Measurements from ENCODE around the gene EXT2.

Gene EXT2

GRCh38 chr11:44208976-44209603 lies 113.6 kb downstream of the EXT2 start:
- no peak for DNase-seq

- DNase-seq, result no peak
Observed at GRCh38 chr11:44212128-44212527, 116.7 kb downstream of the EXT2 start.

- no peak for DNase-seq
Observed at GRCh38 chr11:44213148-44213547, 117.7 kb downstream of the EXT2 start.

- no peak for DNase-seq
Observed at GRCh38 chr11:44217432-44217831, 122.0 kb downstream of the EXT2 start.

- no peak for DNase-seq
Observed at GRCh38 chr11:44219830-44220796, 124.6 kb downstream of the EXT2 start.

GRCh38 chr11:44221456-44221855 lies 126.0 kb downstream of the EXT2 start:
- DNase-seq, result no peak

- DNase-seq, result no peak
Observed at GRCh38 chr11:44221992-44222391, 126.5 kb downstream of the EXT2 start.

GRCh38 chr11:44223238-44223637 lies 127.8 kb downstream of the EXT2 start:
- no peak for DNase-seq

GRCh38 chr11:44224867-44225501 lies 129.5 kb downstream of the EXT2 start:
- DNase-seq, result no peak

- no peak for DNase-seq
Observed at GRCh38 chr11:44226490-44226889, 131.0 kb downstream of the EXT2 start.

GRCh38 chr11:44226945-44227344 lies 131.5 kb downstream of the EXT2 start:
- DNase-seq, result no peak

- DNase-seq, result no peak
Observed at GRCh38 chr11:44228379-44228778, 132.9 kb downstream of the EXT2 start.

GRCh38 chr11:44229098-44229497 lies 133.6 kb downstream of the EXT2 start:
- DNase-seq, result no peak

- no peak for DNase-seq
Observed at GRCh38 chr11:44229624-44230023, 134.1 kb downstream of the EXT2 start.

GRCh38 chr11:44235765-44236201 lies 140.3 kb downstream of the EXT2 start:
- no peak for DNase-seq

GRCh38 chr11:44236296-44236695 lies 140.8 kb downstream of the EXT2 start:
- DNase-seq, result no peak

- DNase-seq, result no peak
Observed at GRCh38 chr11:44237156-44237555, 141.7 kb downstream of the EXT2 start.

GRCh38 chr11:44241851-44242250 lies 146.4 kb downstream of the EXT2 start:
- no peak for DNase-seq

GRCh38 chr11:44243086-44243485 lies 147.6 kb downstream of the EXT2 start:
- no peak for DNase-seq

- no peak for DNase-seq
Observed at GRCh38 chr11:44243595-44244343, 148.3 kb downstream of the EXT2 start.

GRCh38 chr11:44244639-44245310 lies 149.3 kb downstream of the EXT2 start:
- no peak for DNase-seq

GRCh38 chr11:44246726-44247125 lies 151.2 kb downstream of the EXT2 start:
- DNase-seq, result no peak
